Umbilical cord (tissue), 2 donors: ENCODE data around the gene IL34. TPM values are rescaled to one million over a fixed set of nuclear protein-coding genes. Genes with fewer than 3 reads are reported as not detected.

Experiments used
- DNase-seq: peaks from one replicate; pipeline ENCODE4 v3.0.0-alpha.2; 2015; ENCODE audit warnings: low spot score
- total RNA-seq: library from RNA; depleted of rRNA; stranded (reverse); fragments of >200 nt; gene quantifications from one replicate; pipeline ENCODE4 v1.2.3, GENCODE V29; 2014; ENCODE audit warnings: low replicate concordance; ENCODE audit not compliant: insufficient read depth

IL34 gene
- total RNA-seq, 1 donor from 2014 or later: 22.6 TPM

GRCh38 chr16:70687671-70688245 lies 41.4 kb downstream of the IL34 start:
- DNase-seq: no peak

DNA sequence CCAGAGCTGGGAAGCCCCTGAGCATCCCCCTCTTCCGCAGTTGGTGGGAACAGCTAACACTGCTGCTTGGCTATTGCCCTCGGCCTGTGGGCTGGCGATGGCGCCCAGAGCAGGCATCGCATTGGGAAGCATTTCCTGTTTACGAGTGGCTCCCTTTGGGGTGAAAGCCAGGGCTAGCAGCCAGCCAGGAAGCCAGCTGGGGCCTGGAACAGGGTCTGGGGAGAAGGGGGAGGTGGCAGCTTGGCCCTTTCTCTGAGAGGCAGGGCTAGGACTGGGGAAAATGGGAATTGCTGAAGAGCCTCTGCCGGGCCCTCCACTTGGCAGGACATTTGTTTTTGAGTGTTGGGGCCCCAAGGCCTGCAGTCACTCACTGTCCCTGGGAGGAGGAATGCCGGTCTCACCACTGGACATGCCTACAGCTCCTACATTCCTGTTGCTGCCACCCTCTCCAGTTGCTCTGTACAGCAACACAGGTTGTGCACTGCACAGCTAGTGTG lies 41.9 kb downstream of the IL34 start:
- peak; percentile 64 for DNase-seq

DNA sequence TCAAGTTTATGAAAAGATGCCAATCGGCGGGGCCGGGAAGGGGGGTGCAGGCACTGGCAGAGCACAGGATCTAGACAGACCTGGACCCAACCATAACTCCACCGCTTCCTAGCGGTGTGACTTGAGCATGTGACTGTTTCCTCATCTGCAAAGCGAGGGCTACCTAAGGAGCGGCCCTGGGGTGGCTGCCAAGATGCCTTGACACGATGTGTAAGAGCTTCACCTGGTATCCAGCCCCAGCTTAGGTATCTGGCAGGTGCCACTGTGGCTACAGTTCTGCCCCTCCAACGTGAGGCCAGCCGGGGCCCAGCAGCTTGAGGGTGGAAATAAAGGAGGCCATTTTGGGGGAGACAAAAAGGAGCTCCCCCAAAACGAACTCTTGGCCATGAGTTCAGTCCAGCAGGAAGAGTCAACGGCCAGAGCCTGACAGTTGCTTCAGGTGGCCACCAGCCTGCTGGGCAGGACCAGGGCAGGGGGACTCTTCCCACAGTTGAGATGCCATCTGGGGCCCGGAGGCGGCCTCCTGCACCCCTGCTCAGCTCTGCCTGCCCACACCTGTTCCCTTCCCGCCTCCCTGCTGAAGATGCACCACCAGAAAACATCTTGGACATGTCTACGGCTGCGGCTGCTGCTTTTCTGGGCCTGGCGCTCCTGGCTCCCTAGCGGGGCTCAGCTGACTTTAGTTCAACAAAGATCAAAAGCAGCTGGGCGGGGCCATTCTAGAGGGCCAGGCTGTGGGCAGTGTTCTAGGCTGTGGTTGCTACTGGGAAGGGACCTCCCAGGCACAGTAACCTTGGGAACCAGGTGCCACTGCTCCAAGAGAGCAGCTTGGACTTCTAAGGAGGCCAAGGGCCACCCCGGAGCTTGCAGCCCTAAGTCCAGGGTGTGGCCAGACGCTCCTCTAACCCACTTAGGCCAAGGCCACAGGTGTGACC lies 42.9 kb downstream of the IL34 start:
- DNase-seq: no peak

GRCh38 chr16:70689970-70690891 lies 43.9 kb downstream of the IL34 start:
- DNase-seq: no peak

GRCh38 chr16:70691223-70692129 lies 45.1 kb downstream of the IL34 start:
- DNase-seq: peak; percentile 99

DNA sequence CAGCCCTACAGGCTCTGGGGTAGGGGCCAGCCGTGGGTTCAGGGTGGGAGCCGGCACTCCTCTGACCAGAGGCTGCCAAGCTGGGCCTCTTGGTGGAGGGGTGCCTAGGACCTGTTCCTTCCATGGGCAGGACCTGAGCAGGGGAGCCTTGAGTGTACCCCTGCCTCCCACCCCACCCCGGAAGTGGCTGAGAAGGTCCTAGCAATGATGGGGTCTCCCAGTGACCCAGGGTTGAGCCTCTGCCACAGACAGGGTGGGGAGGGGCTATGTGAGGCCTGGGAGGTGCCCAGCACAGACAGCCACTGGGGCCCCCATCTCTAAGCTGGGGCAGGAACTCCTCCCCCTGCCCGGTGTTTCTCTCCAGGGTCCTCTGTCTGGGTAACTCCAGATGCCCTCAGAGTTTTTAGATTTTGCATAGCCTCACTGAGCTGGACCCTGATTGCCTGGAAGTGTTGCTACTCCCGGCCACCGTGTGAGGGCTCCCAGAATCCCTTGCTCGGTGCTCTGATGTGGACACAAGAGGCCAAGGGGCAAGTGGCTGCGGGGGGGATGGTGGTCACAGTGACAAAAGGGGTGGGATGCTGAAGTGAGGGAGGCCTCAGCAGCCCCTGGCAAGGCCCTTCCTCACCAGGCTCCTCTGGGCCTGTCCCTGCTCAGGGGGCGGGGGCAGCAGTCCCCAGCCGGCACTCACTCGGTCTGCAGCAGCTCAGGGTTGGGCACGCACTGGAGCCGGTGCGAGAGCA lies 45.9 kb downstream of the IL34 start:
- DNase-seq: peak; percentile 52

DNA sequence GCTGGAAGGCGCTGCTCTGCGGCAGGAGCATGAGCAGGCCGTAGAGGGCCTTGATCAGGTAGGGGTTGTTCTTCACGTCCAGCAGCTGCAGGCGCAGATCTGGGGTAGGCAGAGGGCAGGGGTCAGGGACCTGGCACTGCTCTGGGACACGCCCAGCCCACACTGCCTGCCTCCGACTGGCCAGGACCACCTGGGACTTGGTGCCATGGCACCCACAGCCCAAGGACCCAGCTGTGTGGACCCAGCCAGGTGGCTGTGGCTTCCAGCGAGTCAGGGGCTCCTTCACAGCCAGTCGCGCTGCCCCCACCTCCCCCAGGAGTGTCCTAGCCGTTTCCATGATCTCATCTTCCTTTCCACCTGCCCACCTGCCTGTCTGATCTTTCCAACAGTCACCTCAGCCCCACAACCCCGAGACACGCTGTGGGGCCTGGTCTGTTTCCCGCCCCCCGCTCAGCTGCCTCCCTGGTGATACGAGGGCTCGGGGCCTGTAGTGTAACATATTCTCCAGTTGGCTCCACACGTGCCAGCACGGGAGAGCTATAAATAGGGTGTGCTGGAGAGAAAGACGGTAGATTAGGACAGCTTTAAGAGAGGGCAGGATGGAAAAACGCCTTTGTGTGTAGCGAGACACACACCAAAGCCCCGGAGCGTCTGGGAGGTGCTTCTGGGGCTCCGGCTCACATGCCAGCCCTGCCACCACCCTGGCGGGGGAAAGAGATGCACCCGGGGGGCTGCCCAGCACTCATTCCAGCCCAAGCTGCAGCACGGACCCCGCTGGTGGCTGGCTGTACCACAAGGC lies 46.7 kb downstream of the IL34 start:
- DNase-seq: peak; percentile 89

GRCh38 chr16:70694088-70694867 lies 47.9 kb downstream of the IL34 start:
- DNase-seq: peak; percentile 87

DNA sequence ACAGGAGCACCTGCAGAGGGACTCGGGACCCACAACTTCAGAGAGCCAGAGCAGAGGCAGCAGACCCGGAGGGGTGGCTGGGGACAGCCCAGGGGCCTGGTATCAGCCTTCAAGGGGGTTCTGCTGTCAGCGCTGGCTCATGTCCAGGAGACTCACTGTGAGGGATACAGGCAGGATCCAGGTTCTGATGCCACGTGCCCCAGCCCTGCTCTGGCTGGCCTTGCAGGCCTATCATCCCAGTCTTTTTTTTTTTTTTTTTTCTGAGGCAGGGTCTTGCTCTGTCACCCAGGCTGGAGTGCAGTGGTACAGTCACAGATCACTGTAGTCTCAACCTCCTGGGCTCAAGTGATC lies 48.5 kb downstream of the IL34 start:
- DNase-seq: no peak

DNA sequence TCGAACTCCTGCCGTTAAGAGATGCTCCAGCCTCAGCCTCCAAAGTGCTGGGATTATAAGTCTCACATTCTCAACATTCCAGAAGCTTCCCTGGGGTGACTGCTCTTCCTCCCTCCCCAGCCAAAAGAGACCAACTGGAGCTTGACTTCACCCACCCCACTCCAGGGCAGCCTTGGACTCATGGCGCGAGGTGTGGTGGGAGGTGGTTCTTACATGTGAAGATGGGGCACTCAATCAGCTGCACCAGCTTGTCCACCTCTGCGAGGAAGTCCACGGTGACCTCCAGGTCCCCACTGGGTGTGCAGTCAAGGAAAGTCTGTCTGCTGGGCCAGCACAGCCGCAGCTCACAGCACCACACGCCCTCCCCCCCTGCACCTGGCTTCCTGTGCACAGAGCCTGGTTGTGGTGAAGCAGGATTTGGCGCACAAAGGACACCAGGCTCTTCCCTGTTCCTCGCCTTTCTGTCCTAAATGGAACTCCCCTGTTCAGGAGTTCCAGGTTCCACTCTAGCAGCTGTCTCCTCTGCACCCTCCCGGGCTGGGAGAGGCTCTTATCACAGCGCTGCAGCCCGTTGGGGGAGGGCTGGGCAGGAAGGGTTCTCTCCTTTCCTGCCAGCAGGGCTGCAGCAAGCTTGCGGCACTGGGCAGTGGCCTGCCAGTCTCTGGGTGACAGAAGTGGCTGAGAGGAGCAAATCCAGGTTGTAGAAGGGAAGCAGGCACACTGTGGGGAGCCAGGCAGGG lies 49.1 kb downstream of the IL34 start:
- no peak for DNase-seq

- no peak for DNase-seq
These were observed 50.0 kb downstream of the IL34 start for GRCh38 chr16:70696355-70696754.

- peak; percentile 66 for DNase-seq
These were observed 50.7 kb downstream of the IL34 start for GRCh38 chr16:70696952-70697593.

DNA sequence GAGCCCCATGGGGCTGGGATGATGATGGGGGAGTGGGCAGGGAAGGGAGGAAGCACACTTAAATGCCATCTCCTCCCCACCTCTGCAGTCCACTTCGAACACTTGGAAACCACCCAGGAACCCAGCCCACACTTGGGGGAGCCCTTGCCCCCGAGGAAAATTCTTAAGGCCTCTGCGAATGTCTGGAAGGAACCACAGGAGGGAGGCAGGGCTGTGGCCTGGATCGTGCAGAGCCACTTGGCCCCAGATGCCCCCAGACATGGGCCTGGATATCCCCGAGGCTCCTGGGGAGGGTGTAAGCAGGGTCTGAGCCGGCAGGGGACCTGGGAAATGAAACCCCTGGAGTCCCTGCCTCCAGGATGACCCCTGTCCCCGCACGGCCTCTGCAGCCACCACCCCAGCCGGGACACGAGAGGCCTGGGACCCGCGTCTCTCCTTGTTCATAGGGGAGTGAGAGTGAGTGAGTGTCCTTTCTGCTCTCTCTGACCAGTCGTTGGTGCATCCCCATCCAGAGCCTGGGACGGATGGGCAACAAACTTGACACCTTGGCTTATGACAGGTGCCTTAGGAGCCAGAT lies 51.3 kb downstream of the IL34 start:
- DNase-seq: peak; percentile 50

- no peak for DNase-seq
These were observed 52.5 kb downstream of the IL34 start for GRCh38 chr16:70698901-70699300.

- no peak for DNase-seq
These were observed 53.3 kb downstream of the IL34 start for GRCh38 chr16:70699696-70700095.

DNA sequence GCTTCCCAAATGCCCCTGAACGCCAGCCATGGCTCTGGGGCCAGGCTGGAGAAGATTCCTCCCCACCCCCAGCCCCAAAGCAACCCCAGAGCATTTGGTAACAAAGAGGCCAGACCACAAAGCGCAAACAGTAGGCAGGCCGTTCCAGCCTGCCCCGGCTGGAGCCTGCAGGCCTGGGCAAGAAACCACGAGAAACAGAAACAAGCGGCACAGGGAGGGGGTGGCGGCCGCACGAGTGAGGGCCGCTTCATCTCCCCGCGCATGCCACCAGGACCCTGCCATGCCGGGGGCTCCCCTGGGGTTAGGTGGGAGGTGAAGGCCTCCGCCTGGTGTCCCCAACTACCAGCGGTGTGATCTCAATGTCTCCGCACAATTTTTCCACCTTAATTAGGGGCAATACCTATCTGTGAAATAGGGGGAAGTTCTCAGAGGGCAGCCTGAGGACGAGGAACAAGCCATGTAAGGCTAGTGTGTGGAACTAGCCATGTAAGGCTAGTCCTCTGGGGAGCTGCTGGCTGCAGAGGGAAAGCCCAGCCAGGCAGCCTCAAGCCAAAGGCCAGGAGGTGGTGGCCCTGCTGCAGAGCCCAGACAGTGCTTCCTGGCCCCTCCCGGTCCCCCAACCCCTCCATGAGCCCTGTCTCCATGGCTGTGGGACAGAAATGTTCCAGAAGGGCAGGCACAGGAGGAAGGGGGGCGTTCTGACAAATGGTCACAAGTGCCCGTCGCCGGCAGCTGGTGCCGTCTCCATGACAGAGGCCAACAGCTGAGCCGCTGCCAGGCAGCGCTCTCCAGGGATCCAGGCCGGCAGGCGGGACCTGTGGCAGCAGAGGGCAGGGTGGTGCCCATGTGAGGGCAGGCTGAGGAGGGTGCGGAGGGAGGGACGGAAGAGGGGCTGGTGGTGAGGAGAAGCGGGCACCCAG lies 54.0 kb downstream of the IL34 start:
- no peak for DNase-seq
